GM11168 (cell line): ENCODE data around the gene CA12.

ENCODE experiments used
- in situ Hi-C: fragments of 300-500 bp; cut with MboI; formaldehyde crosslinking; loops from one replicate; pipeline ENCODE4 v1.12.0; 2022; ENCODE audit warnings: low sequenced_read_pairs; ENCODE audit not compliant: unreplicated experiment

CA12 gene

DNA sequence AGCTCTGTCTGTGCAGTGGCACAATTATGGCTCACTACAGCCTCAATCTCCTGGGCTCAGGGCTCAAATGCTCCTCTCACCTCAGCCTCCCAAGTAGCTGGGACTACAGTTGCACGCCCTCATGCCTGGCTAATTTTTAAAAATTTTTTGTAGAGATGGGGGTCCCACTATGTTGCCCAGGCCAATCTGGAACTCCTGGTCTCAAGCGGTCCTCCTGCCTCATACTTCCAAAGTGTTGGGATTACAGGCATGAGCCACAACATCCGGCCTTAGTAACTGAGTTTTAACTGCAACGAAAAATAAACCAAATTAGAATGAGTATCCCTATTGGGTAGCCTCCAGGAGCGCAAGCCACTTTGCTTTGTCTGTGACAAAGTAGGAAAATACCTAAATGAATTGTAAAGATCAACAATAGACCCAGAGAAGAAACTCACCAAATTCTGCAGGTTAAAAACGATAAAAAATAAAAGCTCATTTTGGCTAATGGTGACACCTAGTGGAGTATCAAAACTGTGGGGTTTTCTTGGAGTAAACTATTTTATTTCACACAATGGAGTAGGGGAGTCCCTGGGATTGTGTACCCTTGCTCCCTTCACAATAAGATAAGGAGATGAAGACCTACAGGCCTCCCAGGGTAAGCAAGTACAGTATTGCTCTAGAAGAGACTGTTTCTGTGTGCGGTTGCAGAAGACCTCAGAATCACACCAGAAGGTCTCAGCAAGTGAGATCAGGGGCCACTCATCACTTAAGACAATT lies 21.0 kb upstream of the CA12 start:
- in situ Hi-C loops: no loop called here

DNA sequence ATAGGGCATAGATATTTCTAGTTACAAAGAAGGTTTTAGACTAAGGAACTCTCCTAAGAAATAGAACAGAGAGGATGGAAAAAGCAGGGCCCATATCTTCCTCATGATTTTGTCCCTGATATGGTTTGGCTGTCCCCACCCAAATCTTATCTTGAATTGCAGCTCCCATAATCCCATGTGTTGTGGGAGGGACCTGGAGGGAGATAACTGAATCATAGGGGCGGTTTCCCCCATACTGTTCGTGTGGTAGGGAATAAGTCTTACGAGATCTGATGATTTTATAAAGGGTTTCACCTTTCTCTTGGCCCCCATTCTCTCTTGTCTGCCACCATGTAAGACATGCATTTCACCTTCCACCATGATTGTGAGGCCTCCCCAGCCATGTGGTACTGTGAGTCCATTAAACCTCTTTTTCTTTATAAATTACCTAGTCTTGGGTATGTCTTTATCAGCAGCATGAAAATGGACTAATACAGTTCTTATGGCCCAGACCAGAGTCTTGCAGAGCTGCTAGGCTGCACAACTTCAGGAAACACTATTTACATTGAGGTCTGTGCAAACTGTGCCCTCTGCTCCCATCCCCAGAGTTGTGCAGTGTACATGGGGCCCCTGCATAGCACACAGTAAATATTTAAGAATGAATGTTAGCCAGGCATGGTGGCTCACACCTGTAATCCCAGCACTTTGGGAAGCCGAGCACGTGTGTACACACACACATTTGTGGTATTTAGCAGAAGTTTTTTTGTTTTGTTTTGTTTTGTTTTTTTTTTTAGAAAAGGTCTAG lies 20.3 kb upstream of the CA12 start:
- in situ Hi-C loops: no loop called here

DNA sequence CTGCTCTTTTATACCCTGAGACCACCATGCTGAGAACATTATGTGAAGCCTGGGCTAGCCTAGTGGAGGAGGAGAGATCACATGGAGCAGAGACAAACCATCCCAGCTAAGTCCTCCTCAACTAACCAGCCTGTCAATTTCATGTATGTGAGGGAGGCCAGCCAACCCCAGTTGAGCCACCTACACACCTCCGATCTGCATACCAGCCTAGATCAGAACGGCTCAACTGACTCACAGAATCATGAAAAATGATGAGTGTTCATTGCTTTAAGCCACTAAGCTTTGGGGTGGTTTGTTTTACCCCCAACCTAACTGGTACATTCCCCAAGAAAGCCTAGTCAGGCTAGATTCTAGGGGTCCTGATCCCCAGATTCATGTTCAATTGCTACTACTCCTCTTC lies 19.4 kb upstream of the CA12 start:
- in situ Hi-C loops: no loop called here

DNA sequence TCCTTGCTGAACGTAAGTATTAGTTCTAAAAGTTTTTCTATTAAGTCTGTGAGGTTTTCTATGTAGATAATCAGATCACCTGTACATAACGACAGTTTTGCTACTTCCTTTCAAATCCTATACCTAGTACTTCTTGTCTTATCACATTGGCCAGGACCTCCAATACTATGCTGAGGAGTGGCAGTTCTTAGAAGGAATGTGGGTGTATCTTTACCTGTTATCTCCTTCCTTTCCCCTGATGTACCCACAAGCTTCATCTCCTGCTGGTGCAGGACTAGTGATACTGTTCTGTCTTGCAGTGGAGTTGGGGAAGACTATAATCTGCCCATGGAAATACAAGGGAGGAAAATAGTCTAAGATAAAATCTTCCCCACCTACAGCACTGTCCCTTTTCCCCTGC lies 16.8 kb upstream of the CA12 start:
- in situ Hi-C loops: no loop called here

DNA sequence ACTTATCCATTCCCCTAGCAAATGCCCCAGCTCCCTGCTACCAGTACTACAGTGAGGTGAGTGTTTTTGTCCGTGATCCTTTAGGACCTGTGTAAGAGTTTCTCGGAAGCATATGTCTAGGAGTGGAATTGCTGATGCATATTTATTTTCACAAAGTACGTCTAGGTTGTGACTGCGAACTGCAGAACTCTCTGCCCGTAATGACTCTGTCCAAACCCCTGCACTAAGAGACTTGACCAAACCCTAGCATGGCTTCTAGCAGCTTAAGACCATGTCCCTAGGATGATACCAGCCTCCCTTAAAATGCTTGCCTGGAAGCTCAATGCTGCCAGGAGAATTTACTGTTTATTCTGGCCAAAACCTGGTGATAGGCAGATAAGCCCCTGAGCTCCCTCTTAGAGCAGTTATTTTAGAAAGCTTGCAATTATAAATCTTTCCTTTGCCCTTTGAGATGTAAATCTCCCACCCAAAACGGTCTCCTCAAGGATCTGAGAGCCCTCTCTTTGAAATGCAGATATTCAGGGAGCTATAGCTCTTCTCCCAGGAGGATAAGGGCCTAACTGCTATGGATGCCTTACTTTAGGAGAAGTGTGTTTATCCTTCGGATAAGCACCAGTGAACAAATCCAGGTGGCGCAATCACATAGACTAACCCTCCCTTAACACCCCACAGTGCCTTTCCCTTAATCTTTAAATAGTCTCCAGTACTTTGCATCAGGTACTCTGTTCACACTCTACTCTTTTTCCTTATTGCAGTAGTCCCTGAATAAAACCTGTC lies 14.7 kb upstream of the CA12 start:
- in situ Hi-C loops: no loop called here

DNA sequence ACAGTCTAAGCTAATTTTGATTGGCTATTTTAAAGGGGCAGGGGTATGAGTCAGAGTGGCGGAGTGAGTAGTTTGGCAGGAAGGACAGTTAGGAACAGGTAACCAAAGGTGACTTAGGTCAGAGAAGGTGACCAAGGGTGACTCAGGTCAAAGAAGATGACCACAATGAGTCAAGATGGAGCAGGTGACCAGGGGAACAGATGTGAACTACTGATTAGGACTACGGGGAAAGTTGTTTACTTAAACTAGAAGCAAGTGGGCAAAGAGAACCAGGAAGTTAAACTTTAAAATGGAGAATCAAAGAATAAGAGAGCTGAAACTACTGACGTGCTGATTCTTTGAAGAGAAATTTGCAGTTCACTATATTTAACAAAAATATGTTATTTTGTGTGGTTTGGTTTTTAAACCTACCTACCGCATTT lies 14.1 kb upstream of the CA12 start:
- in situ Hi-C loops: no loop called here

DNA sequence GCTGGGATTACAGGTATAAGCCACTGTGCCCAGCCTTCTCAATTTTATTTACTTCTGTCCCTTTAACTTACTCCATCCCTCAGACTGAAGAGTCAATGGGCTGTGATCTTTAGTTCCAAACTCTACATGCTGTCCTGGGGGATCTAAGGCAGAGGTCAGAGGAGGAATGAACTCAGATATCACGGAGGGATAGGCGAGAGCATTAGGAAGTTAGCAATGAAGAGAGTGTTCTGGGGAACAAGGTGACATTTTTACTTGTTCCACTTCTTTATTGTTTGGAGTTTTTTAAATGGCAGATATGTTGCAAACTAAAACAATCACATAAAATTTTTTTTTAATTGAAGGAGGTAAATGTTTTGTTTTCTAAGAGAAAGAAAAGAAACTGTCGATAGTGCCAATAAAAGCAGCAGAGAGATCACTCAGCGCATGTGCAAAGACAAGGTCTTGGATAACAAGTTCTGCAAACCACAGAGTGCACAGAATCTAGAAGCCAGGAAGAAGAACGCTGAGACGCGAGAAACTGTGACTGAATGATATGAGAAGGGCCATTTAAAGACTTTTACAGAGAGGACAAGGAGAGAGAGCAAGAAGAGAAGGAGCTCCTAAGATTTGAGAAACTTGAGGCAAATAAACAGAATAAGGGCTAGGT lies 10.8 kb upstream of the CA12 start:
- in situ Hi-C loops: no loop called here

DNA sequence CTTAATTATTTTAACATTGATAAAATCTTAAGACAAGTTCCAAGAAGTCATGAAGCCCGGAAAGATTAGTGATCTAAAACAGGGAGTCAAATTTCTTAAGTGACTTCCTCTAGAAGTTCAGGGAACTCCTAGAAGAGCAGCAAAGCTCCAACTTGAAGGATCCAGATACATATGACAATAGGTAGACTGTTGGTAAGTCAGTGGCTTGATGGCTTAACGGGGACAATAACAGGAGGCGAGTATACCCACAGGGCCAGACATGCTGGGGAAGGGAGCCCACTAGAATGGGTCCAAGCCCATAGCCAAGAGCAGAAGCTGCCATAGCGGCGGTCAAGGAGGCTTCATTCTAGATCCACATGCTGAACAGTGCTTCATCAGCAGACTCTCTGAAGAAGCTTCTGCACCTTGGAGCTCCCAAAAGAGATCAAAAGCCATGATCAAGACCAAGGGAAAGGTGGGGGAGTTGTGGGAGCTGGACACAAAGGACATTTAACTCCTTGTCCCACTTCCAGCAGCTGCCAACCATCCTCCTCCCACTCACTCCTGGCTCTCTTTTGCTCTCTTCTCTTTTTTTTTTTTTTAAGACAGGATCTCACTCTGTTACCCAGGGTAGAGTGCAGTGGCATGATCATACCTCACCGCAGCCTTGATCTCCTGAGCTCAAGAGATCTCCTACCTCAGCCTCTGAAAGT lies 10.2 kb upstream of the CA12 start:
- in situ Hi-C loops: no loop called here

DNA sequence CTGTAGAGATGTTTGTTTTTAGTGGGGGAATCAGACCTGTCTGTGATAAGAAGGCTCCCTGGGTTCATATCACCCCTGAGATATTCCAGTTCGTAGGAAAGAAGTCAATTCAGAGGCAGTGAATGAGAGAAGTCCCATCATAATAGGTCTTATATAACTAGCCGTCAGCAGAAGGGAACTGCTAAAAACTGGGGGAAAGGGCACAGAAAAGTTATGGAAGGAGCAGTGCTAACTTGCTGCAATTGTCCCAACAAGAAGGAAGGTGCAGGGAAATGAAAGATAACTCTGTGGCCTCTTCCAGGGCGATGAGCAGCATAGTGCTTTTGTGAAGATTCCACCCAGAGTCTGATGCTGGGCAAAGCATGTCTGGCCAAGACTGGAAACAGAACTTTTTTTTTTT lies 9.0 kb upstream of the CA12 start:
- in situ Hi-C loops: no loop called here

DNA sequence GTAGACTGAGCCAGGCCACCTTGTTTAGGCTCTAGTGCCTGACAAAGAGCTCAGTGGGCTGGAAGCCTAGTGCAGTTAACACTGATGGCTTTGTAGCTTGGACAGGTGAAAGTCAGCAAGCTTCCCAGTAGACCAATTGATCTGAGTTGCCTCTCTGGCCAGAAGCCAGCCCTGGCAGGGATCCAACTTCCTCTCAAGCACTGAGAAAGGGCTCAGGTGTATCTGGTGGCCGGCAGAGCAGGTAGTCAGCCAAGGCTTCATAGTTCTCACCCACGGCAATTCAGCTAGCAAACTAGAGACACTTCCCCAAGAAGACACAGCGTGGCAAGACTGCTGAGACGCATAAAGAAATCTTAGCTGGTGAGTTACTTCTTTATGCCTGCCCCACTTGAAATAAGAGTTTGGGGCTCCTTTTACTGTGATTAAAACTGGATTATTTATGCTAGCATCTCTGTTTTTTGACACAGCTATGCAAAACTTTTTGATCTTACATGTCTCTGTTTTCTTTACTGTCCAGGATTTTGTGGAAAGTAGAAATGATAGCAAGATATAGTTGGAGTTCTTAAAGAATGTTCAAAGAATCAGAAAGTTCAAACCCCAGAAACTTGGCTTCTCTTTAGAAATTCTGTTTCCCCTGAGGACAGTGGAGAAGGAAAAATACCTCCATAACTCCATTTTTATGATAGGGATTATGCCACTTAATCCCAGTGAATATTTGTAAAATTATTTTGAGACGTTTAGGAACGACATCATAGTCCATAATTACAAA lies 8.4 kb upstream of the CA12 start:
- in situ Hi-C loops: no loop called here

DNA sequence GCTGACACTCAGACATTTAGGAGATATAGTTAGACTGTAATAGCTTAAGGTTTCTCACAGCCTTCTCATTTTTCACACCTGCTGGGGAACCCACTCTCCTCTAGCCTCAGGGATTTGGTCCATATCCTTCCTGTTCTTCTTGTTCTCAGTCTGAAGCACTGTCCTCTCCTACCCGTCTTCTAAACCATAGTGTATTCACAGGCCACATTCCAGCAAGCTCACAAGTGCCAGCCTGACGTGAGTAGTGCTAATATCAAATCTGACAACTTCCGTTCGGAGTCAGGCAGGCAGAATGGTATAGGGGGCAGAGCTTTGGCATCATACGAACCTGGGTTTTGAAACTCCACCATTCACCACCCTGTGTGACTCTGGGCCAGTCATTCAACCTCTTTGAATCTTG lies 6.9 kb upstream of the CA12 start:
- in situ Hi-C loops: no loop called here

DNA sequence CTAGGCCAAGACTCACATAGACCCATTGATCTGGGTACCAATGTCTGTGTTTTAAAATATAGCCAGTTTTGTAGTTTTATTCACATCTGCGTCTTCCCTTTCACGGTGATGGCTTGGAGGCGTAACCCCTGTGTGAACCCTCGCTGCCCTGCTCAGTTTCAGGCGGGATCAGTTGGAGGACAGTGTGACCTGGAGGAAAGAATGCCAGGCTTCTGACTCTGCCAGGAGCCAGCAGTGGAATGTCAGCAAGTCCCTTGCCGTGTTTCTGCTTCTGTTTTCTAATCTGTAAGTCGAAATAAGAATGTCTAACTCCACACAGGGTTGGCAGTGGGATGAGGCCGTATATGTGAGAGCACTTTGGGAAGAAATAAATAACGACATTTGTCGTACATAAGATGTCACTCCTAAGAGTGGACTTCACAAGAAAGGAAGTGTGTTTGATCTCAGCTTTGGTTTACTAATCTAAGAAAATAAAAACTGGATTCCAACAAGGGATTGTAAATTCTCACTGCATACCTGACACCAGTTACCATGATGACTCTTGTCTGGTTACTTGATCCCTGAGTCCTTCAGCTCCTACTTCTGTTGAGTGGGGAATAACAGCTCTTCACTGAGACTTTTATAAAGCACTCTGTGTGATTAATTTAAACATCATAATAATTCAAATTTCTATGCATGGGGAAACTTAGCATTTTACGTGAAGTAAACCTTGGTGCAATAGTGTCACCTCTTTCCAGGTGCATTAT lies 6.3 kb upstream of the CA12 start:
- in situ Hi-C loops: no loop called here

DNA sequence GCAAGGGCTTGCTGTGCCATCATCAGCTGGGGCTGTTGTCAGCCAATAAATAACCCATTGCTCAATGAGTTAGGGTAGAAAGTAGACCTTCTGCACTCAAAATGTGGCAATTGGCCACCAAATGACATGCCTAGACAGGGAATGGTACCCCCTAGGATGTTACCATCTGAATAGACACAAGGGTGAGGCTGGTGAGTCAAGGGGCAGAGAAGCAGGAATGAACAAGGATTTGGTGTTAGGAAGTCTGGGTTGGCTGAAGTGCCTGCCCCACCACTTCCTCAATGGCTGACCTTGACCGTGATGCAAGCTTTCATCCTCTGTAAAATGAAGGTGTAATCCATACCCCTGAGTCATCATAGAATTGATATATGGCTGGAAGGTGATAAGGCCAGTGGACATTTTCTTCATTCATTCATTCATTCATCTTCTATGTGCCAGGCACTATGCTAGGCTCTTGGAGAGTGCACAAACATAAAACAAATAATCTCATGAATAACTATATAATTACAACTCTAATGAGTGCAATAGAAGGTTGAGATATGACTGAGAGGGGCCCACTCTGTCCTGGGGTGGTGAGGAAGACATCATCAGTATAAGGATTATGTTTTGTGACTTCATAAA lies 4.4 kb upstream of the CA12 start:
- in situ Hi-C loops: no loop called here

DNA sequence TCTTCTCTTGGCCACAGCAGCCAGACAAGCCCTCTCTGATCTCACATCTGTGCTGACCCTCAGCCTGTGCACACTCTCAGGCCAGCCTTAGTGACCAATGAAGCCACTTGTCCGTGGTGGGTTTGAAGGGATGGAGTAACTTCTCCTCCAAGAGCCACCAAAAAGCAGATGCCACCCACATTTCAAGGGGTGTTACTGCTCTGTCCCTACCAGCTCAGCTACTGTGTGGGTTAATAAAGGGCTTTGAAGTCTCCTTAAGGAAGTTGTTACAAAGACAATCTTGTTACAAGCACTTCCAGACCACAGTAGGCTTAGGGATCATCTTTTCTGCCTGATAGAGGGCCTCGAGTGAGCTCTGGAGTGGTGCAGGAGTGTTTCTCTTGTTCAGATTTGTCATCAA lies 3.3 kb upstream of the CA12 start:
- in situ Hi-C loops: no loop called here

DNA sequence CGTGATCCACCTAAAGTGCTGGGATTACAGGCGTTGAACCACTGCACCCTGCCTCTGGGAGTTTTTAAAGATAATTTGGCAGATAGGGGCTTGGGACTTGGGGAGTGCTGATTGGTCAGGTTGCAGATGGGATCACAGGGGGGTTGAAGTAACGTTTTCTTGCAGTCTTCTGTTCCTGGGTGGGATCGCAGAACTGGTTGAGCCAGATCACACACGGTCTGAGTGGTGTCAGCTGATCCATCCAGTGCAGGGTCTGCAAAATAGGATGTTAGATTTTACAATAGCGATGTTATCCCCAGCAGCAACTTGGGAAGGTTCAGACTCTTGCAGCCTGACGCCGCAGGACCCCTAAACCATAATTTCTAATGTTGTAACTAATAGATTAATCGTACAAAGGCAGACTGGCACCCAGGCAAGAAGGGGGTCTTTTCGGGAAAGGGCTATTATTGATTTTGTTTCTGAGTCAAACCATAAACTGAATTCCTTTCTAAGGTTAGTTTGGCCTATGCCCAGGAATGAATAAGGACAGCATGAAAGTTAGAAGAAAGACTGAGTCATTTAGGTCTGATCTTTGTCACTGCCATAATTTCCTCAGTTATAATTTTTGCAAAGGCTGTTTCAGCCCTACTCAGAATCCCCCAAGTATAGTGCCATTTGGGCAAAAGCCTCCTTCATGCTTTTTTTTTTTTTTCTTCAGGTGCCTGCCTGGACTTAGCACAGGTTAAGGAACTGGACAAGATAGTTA lies 1.5 kb upstream of the CA12 start:
- in situ Hi-C loops: no loop called here

DNA sequence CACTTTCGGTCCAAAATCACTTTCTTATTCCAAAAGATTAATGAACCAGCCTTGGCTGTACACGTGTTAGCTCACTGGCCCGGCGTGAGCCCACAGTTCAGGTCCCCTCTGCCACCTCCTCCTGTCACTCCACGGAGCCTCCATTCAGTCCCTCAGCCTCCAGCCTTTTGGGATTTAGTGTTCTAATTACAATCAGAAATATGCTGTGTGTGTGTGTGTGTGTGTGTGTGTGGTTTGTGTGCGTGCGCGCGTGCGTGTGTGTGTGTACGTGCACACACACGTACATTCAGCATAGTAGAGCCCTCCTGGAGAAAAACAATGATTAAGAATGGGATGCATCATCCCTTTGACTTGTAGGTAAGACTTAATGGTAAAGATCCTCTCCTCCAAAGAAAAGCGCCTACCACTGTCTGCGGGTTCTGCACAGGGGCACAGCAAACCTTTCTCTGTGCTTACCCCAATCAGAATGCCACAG lies 801 bp downstream of the CA12 start:
- in situ Hi-C loops: no loop called here

DNA sequence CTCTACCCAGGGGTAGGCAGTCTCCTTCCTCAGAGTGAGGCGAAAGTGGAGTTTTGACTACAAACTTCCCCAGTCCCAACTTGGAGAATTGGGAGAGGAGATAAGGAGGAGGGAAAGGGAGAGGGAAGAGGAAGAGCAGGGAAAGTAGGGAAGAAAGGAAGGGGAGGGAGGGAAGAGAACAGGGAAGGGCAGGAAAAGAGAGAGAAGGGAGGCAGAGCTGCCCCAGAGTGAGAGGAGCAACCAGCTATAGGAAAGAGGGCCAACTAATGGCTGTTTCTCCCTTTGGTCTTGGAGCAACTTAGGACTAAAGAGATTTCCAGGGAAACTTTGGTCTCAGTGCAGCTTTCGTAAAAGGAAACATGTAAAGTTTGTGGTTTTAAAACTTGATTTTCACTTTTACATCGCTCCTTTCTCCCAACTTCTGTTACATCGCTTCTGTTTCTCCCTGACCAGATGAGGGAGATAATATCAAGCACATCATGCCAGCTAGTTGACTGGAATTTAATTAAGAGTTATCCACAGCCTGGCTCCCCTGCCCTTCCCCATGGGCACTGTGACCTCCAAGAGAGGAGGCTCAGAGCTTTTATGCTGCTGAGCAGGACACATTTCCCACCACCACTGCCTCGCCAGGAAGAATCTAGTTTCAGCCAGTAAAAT lies 1.4 kb downstream of the CA12 start:
- in situ Hi-C loops: no loop called here
